LNCAP (cell line): ENCODE measurements around the gene B2M.

Experiments used
- TF ChIP-seq, protein P1 (sequence below): fragments of 450-650 bp; IDR thresholded peaks from 2 replicates; pipeline ENCODE4 v1.5.1; 2017; ENCODE audit warnings: mild to moderate bottlenecking

The B2M gene

GRCh38 chr15:44710236-44711095 is 851 bp upstream of the B2M start:
- TF ChIP-seq, protein P1, sequence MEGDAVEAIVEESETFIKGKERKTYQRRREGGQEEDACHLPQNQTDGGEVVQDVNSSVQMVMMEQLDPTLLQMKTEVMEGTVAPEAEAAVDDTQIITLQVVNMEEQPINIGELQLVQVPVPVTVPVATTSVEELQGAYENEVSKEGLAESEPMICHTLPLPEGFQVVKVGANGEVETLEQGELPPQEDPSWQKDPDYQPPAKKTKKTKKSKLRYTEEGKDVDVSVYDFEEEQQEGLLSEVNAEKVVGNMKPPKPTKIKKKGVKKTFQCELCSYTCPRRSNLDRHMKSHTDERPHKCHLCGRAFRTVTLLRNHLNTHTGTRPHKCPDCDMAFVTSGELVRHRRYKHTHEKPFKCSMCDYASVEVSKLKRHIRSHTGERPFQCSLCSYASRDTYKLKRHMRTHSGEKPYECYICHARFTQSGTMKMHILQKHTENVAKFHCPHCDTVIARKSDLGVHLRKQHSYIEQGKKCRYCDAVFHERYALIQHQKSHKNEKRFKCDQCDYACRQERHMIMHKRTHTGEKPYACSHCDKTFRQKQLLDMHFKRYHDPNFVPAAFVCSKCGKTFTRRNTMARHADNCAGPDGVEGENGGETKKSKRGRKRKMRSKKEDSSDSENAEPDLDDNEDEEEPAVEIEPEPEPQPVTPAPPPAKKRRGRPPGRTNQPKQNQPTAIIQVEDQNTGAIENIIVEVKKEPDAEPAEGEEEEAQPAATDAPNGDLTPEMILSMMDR = peak; percentile 41; the same call in 1 of the 2 replicates

DNA sequence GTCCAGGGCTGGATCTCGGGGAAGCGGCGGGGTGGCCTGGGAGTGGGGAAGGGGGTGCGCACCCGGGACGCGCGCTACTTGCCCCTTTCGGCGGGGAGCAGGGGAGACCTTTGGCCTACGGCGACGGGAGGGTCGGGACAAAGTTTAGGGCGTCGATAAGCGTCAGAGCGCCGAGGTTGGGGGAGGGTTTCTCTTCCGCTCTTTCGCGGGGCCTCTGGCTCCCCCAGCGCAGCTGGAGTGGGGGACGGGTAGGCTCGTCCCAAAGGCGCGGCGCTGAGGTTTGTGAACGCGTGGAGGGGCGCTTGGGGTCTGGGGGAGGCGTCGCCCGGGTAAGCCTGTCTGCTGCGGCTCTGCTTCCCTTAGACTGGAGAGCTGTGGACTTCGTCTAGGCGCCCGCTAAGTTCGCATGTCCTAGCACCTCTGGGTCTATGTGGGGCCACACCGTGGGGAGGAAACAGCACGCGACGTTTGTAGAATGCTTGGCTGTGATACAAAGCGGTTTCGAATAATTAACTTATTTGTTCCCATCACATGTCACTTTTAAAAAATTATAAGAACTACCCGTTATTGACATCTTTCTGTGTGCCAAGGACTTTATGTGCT is 527 bp downstream of the B2M start:
- TF ChIP-seq, protein P1 = no peak

DNA sequence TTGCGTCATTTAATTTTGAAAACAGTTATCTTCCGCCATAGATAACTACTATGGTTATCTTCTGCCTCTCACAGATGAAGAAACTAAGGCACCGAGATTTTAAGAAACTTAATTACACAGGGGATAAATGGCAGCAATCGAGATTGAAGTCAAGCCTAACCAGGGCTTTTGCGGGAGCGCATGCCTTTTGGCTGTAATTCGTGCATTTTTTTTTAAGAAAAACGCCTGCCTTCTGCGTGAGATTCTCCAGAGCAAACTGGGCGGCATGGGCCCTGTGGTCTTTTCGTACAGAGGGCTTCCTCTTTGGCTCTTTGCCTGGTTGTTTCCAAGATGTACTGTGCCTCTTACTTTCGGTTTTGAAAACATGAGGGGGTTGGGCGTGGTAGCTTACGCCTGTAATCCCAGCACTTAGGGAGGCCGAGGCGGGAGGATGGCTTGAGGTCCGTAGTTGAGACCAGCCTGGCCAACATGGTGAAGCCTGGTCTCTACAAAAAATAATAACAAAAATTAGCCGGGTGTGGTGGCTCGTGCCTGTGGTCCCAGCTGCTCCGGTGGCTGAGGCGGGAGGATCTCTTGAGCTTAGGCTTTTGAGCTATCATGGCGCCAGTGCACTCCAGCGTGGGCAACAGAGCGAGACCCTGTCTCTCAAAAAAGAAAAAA is 1.2 kb downstream of the B2M start:
- TF ChIP-seq, protein P1 = no peak

DNA sequence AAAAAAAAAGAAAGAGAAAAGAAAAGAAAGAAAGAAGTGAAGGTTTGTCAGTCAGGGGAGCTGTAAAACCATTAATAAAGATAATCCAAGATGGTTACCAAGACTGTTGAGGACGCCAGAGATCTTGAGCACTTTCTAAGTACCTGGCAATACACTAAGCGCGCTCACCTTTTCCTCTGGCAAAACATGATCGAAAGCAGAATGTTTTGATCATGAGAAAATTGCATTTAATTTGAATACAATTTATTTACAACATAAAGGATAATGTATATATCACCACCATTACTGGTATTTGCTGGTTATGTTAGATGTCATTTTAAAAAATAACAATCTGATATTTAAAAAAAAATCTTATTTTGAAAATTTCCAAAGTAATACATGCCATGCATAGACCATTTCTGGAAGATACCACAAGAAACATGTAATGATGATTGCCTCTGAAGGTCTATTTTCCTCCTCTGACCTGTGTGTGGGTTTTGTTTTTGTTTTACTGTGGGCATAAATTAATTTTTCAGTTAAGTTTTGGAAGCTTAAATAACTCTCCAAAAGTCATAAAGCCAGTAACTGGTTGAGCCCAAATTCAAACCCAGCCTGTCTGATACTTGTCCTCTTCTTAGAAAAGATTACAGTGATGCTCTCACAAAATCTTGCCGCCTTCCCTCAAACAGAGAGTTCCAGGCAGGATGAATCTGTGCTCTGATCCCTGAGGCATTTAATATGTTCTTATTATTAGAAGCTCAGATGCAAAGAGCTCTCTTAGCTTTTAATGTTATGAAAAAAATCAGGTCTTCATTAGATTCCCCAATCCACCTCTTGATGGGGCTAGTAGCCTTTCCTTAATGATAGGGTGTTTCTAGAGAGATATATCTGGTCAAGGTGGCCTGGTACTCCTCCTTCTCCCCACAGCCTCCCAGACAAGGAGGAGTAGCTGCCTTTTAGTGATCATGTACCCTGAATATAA is 2.0 kb downstream of the B2M start:
- TF ChIP-seq, protein P1 = no peak

GRCh38 chr15:44715142-44715796 is 4.0 kb downstream of the B2M start:
- TF ChIP-seq, protein P1 = no peak

- TF ChIP-seq, protein P1 = no peak
These were observed 4.5 kb downstream of the B2M start for GRCh38 chr15:44715797-44716334.
